BLaER1 (cell line): ENCODE results near the gene IKZF3.
A peak's percentile ranks its signal among the peaks of the same experiment; 100 is the strongest.
"Not testable (repeated sequence)": the region's sequence is repeated elsewhere in the genome, so short reads cannot be mapped to it uniquely, and the experiment has no call there.

Experiments
- H3K27ac ChIP-seq: shearing (Covaris generic); formaldehyde crosslinking; 2 replicates; pipeline ENCODE4 v1.8.1; 2022
- H3K27me3 ChIP-seq: shearing (Covaris generic); formaldehyde crosslinking; 2 replicates; pipeline ENCODE4 v1.8.1; 2022
- H3K36me3 ChIP-seq: shearing (Covaris generic); formaldehyde crosslinking; 2 replicates; pipeline ENCODE4 v1.8.1; 2022
- H3K4me1 ChIP-seq: shearing (Covaris generic); formaldehyde crosslinking; 2 replicates; pipeline ENCODE4 v1.8.1; 2022
- H3K4me2 ChIP-seq: shearing (Covaris generic); formaldehyde crosslinking; 2 replicates; pipeline ENCODE4 v1.8.1; 2022
- H3K4me3 ChIP-seq: shearing (Covaris generic); formaldehyde crosslinking; 2 replicates; pipeline ENCODE4 v1.8.1; 2022
- H3K9ac ChIP-seq: shearing (Covaris generic); formaldehyde crosslinking; 2 replicates; pipeline ENCODE4 v1.8.1; 2022
- H3K9me3 ChIP-seq: shearing (Covaris generic); formaldehyde crosslinking; 2 replicates; pipeline ENCODE4 v1.8.1; 2022
- H4K20me1 ChIP-seq: shearing (Covaris generic); formaldehyde crosslinking; 2 replicates; pipeline ENCODE4 v1.8.1; 2022
- Cebpa-rat ChIP-seq: shearing (Covaris generic); IDR thresholded peaks from 2 replicates; pipeline ENCODE4 v1.8.1; 2022

IKZF3 gene

DNA sequence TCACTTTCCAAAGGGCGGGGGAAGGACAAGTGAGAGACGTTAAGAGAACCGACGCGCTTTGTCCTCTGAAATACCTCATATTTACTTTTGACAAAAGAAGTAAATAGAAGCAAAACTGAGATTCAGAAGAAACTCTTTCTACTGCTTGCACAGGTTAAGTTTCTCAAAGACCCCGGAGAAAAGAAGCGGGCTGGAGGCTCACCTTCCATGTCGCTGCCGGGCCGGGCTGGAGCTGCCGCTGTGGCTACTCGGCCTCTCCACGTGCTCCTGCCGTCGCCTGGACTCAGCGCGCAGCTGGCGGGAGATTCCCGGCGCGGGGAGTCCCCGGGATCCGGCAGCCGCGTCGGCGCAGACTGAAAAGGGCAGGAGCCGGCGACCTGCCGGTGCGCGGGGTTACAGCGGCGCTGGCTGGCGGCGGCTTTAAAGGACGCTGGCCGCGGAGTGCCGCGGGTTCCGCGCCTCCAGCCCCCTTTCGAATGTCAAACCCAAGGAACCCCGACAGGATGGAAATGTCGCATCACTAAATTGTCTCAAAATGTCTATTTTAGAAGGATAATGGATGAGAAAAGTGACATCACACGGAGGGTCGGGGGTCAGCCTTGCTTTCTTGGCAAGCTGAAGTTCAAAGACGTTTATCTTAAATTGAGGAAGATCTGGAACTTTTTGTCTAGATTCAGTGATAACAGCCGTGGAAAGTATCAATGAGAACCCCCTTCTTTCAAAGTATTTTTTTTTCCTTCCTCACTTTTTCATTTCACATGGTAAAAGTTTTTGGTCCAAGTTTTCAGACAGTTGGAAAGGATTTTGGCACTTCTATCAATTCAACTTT lies at the start of gene IKZF3:
IKZF3 (minus strand) TSS at position 395 of the 829 bp plus-strand sequence; CDS start at position 209, 186 bp downstream.
- H3K9me3 ChIP-seq: peaks cover 19% of the 10 kb centered on the region
- H3K4me2 ChIP-seq: peak within 1 kb of the TSS; percentile 73
- TF ChIP-seq Cebpa-rat: no peak
- no peaks in the 10 kb centered on the region for H3K36me3 ChIP-seq
- no peak within 1 kb of the TSS for H3K9ac ChIP-seq
- peaks cover 54% of the 10 kb centered on the region for H3K27me3 ChIP-seq
- no peak within 1 kb of the TSS for H3K27ac ChIP-seq
- H3K4me3 ChIP-seq: peak within 1 kb of the TSS; percentile 48
- H4K20me1 ChIP-seq: no peaks in the 10 kb centered on the region
- H3K4me1 ChIP-seq: peaks cover 30% of the 10 kb centered on the region

DNA sequence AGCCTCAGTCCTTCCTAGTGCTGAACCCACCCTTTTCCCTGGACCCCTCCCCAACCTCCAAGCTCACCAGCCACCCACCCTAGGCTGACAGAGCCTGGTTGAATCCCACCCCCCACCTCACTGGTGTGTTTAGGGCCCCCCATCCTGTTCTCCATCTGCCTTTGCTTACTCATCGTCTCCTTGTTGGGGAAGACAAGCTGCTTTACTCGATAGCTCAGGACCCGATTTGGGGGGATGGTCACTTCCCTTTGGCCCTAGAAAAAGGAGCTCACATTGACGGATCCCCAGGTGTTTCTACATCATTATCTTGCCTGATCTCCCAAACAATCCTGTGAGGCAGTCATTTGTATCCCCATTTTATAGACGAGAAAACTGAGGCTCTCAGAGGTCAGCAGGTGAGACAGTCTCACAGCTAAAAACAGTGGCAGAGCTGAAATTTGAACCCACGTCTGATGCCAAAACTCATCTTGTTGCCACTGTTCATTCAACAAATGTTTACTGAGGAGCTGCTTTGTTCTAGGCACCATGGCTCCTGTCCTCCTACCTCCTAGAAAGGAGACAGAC lies 44.8 kb upstream of the IKZF3 start:
- TF ChIP-seq Cebpa-rat: no peak

DNA sequence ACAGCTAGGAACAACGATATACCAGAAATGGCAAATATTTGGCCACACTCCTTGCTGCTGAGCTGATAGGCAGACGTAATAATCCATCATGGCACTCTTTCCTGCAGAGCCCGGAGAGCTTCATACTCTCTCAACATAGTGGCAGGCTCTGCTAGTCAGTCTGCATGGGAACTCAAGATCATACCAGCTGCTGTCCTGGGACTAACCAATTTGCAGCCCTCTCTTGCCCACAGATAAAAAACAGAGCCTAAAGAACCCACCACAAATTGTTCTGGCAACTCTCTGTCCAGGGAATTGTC lies 40.8 kb upstream of the IKZF3 start:
- Histone ChIP-seq H4K20me1 (peaks cover 7% of the 10 kb centered on the region; the same call in 1 of the 2 replicates), H3K4me3 (no peak overlapping the region), H3K9me3 (no peaks in the 10 kb centered on the region), H3K27me3 (no peaks in the 10 kb centered on the region), H3K4me2 (0 out of 2 replicates have a peak overlapping the region, but pooled peaks have one; percentile 66), H3K4me1 (peaks cover 35% of the 10 kb centered on the region), H3K9ac (no peak overlapping the region), H3K27ac (no peak overlapping the region), H3K36me3 (peaks cover 55% of the 10 kb centered on the region)
- no peak for TF ChIP-seq Cebpa-rat

More for the DNA sequence above, 44.8 kb upstream of the IKZF3 start:
- Histone ChIP-seq H3K4me1 (peaks cover 20% of the 10 kb centered on the region), H4K20me1 (no peaks in the 10 kb centered on the region), H3K4me3 (no peak overlapping the region), H3K27ac (no peak overlapping the region), H3K36me3 (peaks cover 82% of the 10 kb centered on the region), H3K27me3 (no peaks in the 10 kb centered on the region), H3K9me3 (no peaks in the 10 kb centered on the region), H3K9ac (no peak overlapping the region), H3K4me2 (no peak overlapping the region)

DNA sequence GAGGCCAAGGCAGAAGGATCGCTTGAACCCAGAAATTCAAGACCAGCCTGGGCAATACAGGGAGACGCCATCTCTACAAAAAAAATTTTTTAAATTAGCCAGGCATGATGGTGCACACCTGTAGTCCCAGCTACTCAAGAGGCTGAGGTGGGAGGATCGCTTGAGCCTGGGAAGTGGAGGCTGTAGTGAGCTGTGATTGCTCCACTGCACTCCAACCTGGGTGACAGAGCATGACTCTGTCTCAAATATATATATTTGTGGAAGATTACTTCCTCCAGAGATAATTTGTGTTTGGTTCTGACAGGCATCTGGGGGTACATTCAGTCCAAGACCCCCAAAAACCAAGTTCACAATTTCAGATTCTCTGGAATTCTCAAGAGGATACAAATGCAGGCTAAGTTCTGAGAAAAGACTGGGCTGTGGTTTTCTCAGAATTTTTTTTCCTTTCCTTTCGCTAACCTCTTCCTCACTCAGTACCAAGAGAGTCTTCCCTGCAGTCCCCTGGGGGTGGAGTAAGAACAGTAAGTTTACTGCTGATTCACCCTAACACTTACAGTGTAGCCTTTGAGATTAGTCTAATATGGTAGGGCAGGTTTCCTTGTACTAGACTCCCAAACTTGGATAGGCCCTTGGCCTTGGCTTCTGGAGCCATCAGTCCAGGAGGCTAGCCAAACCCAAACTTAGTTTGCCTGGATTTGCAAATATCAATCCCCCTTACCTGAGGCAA lies 39.2 kb upstream of the IKZF3 start:
- Histone ChIP-seq H3K9ac (no peak overlapping the region), H3K36me3 (peaks cover 39% of the 10 kb centered on the region; the same call in 1 of the 2 replicates), H3K4me1 (peaks cover 35% of the 10 kb centered on the region), H3K27ac (no peak overlapping the region), H4K20me1 (peaks cover 7% of the 10 kb centered on the region; the same call in 1 of the 2 replicates), H3K4me2 (peak overlapping the region; percentile 66), H3K4me3 (no peak overlapping the region), H3K27me3 (no peaks in the 10 kb centered on the region), H3K9me3 (no peaks in the 10 kb centered on the region)
- no peak for TF ChIP-seq Cebpa-rat

DNA sequence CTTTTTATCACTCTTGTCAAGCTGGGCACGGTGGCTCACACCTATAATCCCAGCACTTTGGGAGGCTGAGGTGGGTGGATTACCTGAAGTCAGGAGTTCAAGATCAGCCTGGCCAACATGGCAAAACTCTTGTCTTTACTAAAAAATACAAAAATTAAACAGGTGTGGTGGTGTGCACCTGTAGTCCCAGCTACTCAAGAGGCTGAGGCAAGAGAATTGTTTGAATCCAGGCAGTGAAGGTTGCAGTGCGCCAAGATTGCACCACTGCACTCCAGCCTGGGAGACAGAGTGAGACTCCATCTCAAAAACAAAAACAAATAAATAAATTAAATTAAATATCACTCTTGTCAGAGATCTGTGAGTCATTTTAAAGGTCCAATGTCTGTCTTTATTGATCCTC lies 37.9 kb upstream of the IKZF3 start:
- not testable (repeated sequence) for H3K9me3 ChIP-seq, H3K4me3 ChIP-seq, H3K4me2 ChIP-seq, H3K27ac ChIP-seq, H3K27me3 ChIP-seq, H4K20me1 ChIP-seq, H3K9ac ChIP-seq
- peaks cover 35% of the 10 kb centered on the region for H3K4me1 ChIP-seq
- peaks cover 28% of the 10 kb centered on the region; the same call in 1 of the 2 replicates for H3K36me3 ChIP-seq

DNA sequence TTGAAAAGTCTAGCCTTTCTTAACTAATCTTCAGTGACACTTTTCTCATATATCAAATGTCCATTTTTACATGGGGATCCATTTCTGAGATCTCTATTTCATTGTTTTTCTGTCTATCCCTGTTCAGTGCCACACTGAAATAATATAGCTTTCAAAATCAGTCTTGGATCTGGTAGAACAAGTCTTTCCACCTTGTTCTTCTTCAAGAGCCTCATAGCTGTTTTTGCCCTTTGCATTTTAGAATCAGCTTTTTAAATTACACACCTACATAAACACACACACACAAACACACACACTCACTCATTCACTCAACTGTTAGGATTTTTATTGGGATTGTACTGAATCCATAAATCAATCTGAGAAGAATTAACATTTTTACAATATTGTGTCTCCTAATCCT lies 35.1 kb upstream of the IKZF3 start:
- TF ChIP-seq Cebpa-rat: no peak
- Histone ChIP-seq H3K4me1 (peaks cover 28% of the 10 kb centered on the region), H3K27me3 (no peaks in the 10 kb centered on the region), H3K4me3 (no peak overlapping the region), H3K27ac (no peak overlapping the region), H4K20me1 (peaks cover 7% of the 10 kb centered on the region; the same call in 1 of the 2 replicates), H3K9ac (no peak overlapping the region), H3K36me3 (0 out of 2 replicates have a peak, but pooled peaks cover 7% of the 10 kb centered on the region), H3K9me3 (no peaks in the 10 kb centered on the region), H3K4me2 (no peak overlapping the region)

DNA sequence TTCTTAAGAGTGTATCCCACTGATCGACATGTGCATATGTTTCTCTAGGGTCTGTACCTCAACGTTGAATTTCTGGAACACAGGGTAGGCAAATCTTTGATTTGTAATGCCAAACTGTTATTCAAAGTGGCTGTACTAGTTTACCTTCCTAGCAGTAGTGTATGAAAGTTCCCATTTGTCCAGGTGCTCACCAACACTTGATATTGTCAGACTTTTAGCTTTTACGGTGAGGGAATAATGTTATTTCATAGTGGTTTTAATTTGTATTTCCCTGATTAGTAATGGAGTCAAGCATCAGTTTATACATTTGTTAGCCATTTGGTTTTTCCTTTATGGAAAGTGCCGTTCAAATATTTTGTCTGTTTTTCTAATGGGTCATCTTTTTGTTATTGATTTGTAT lies 34.0 kb upstream of the IKZF3 start:
- Histone ChIP-seq H4K20me1 (peaks cover 4% of the 10 kb centered on the region; the same call in 1 of the 2 replicates), H3K27me3 (no peaks in the 10 kb centered on the region), H3K9me3 (no peaks in the 10 kb centered on the region), H3K4me3 (no peak overlapping the region), H3K9ac (no peak overlapping the region), H3K4me2 (no peak overlapping the region), H3K36me3 (0 out of 2 replicates have a peak, but pooled peaks cover 7% of the 10 kb centered on the region), H3K4me1 (peaks cover 17% of the 10 kb centered on the region), H3K27ac (no peak overlapping the region)
- no peak for TF ChIP-seq Cebpa-rat

DNA sequence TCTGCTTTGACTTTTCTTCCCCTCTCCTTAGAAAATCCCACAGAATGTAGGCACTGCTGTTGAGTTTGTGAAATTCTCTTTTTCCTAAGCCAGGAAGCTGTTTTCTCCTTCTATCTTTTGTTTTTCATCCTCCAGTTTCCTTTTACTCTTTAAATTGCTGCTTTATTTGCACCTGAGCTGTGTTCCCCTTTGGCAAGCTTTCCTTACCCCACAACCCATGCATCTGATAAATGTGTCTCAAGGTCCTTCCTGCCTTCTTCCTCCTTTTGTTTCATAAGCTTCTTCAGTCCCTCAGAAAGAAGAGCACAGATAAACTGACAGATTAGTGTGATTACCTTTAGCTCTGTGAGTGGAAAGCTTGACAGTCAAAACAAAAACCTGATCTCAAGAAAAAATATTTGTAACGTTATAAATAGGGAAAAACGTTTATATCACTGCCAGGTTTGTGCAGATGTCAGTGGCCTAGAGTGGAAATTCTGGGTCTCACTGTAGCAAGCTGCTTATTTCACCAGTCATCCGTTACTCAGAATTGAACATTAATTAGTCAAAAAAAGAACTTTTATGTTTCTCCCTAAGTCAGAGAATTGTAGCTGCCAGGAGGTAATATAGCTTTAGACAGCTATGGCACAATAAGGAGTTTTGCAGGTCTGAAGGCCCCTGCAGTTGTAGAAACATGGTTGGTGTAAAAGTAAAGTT lies 30.7 kb upstream of the IKZF3 start:
- H3K36me3 ChIP-seq: no peaks in the 10 kb centered on the region
- no peak overlapping the region for H3K27ac ChIP-seq
- H3K9ac ChIP-seq: no peak overlapping the region

DNA sequence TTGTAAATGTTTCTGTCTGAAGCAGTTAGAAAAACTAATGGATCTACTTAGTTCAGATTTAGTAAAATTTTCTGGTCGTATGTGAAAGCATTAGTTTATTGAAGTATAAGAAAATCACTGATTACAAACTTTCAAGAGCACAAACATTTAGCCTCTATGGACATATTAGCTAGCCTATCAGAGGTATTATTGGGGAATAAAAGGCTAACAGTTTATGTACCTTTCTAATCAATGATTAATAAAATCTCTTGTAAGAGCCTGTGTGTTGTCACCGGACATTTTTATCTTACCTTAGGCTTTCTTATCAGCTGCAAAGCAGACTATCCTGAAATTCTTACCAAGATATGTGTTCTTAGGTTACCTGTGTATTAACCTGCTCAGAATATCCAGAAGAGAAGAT lies 25.1 kb upstream of the IKZF3 start:
- Histone ChIP-seq H3K9me3 (no peaks in the 10 kb centered on the region), H3K4me3 (no peak overlapping the region), H3K36me3 (no peaks in the 10 kb centered on the region), H4K20me1 (no peaks in the 10 kb centered on the region), H3K4me2 (no peak overlapping the region), H3K4me1 (peaks cover 9% of the 10 kb centered on the region), H3K27ac (no peak overlapping the region), H3K9ac (no peak overlapping the region), H3K27me3 (no peaks in the 10 kb centered on the region)
- no peak for TF ChIP-seq Cebpa-rat

More for the DNA sequence above, 30.7 kb upstream of the IKZF3 start:
- no peak overlapping the region for H3K4me2 ChIP-seq
- TF ChIP-seq Cebpa-rat: no peak
- no peaks in the 10 kb centered on the region for H3K27me3 ChIP-seq
- H3K9me3 ChIP-seq: no peaks in the 10 kb centered on the region
- H3K4me1 ChIP-seq: peaks cover 19% of the 10 kb centered on the region
- no peak overlapping the region for H3K4me3 ChIP-seq
- H4K20me1 ChIP-seq: no peaks in the 10 kb centered on the region
